Thyroid gland (tissue), 4 donors: ENCODE measurements around the gene ZFP36L1. TPM values are rescaled to one million over a fixed set of nuclear protein-coding genes. Genes with fewer than 3 reads are reported as not detected.

Source experiments
- DNase-seq, 2 donors: peaks; one replicate each; pipeline ENCODE4 v3.0.0-alpha.2; 2019
- H3K27ac ChIP-seq, 3 donors: fragments of 200-600 bp; sonication (generic); 1 replicate in 2 of 3; 2 replicates in 1 of 3; pipeline ENCODE4 v1.5.1; 2016 to 2019; ENCODE audit warnings: mild to moderate bottlenecking in 1 of 3, moderate library complexity in 1 of 3
- H3K27me3 ChIP-seq: fragments of 200-600 bp; sonication (generic); one replicate; pipeline ENCODE4 v1.5.1; 2019
- H3K36me3 ChIP-seq, 2 donors: fragments of 200-600 bp; sonication (generic); one replicate each; pipeline ENCODE4 v1.5.1; 2016 to 2019
- H3K4me1 ChIP-seq, 2 donors: fragments of 200-600 bp; sonication (generic); one replicate each; pipeline ENCODE4 v1.5.1; 2017 to 2019
- H3K4me3 ChIP-seq, 3 donors: fragments of 200-600 bp; sonication (generic); replicated peaks in 1 of 3; 1 replicate in 2 of 3; 2 replicates in 1 of 3; pipeline ENCODE4 v1.5.1; 2016; ENCODE audit warnings: mild to moderate bottlenecking in 1 of 3
- H3K9me3 ChIP-seq: fragments of 200-600 bp; sonication (generic); one replicate; pipeline ENCODE4 v1.5.1; 2017
- POLR2A ChIP-seq, 2 donors: fragments of 450-650 bp; IDR thresholded peaks; one replicate each; pipeline ENCODE4 v1.6.1; 2017; ENCODE audit warnings: antibody characterized with exemption in 2 of 2, mild to moderate bottlenecking in 2 of 2, moderate library complexity in 1 of 2
- WGBS, 2 donors: methylation state at CpG; one replicate each; pipeline ENCODE4 v1.1.5; 2017; 5-methylcytosine and 5-hydroxymethylcytosine counted together
- intact Hi-C: fragments of 100-400 bp; cut with DNase I; formaldehyde crosslinking; loops from one replicate; pipeline ENCODE4 v1.15.1; 2023
- total RNA-seq, 4 donors: library from RNA; depleted of rRNA; stranded (reverse); fragments of >200 nt; gene quantifications; one replicate each; pipeline ENCODE4 v1.2.3, GENCODE V29; 2016
- TF ChIP-seq, protein P1 (sequence below), 6 experiments: fragments of 200-600 bp in 3 of 6; fragments of 450-650 bp in 3 of 6; sonication (generic) in 3 of 6; IDR thresholded peaks; one replicate each; pipeline ENCODE4 v1.5.1; 2016 to 2019; ENCODE audit warnings: antibody characterized with exemption in 6 of 6, mild to moderate bottlenecking in 2 of 6, inconsistent platforms in 1 of 6, moderate library complexity in 1 of 6

ZFP36L1 gene
- total RNA-seq, 4 donors from 2014 or later = 96.9 to 274 (median 127) TPM

DNA sequence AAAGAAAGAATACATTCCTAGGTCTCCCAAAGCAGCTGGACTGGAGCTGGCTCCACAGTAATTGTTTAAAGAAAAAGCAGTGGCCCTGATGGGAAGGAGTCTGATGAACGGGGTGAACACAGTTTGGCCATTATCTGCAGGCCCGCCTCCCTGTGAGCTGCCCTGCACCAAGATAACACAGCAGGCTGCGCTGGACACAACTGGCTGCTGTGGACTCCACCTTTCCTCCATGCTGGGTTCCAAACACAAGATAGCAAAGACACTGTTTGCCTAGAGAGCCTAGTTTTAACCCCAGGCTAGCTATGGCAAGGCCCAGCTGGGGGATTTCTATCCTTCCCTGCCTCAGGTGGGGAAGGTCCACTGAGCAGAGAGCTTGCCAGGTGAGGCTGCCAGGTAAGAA lies 34.6 kb downstream of the ZFP36L1 start:
- intact Hi-C loops = no loop called here
- WGBS, 2 donors = 98 to 100% methylated on average over 3 of the region's 3 CpGs
- no peaks in the 10 kb centered on the region for H3K36me3 ChIP-seq
- no peak overlapping the region for H3K27ac ChIP-seq
- no peaks in the 10 kb centered on the region for H3K9me3 ChIP-seq
- H3K27me3 ChIP-seq = no peaks in the 10 kb centered on the region
- no peak for DNase-seq
- TF ChIP-seq, protein P1, sequence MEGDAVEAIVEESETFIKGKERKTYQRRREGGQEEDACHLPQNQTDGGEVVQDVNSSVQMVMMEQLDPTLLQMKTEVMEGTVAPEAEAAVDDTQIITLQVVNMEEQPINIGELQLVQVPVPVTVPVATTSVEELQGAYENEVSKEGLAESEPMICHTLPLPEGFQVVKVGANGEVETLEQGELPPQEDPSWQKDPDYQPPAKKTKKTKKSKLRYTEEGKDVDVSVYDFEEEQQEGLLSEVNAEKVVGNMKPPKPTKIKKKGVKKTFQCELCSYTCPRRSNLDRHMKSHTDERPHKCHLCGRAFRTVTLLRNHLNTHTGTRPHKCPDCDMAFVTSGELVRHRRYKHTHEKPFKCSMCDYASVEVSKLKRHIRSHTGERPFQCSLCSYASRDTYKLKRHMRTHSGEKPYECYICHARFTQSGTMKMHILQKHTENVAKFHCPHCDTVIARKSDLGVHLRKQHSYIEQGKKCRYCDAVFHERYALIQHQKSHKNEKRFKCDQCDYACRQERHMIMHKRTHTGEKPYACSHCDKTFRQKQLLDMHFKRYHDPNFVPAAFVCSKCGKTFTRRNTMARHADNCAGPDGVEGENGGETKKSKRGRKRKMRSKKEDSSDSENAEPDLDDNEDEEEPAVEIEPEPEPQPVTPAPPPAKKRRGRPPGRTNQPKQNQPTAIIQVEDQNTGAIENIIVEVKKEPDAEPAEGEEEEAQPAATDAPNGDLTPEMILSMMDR (IDR thresholded peaks at IDR 0.05) = no peak
- no peak for TF ChIP-seq POLR2A (IDR thresholded peaks at IDR 0.05)
- H3K4me3 ChIP-seq = no peak overlapping the region
- H3K4me1 ChIP-seq = peaks cover 4 to 18% of the 10 kb centered on the region in 2 donors

DNA sequence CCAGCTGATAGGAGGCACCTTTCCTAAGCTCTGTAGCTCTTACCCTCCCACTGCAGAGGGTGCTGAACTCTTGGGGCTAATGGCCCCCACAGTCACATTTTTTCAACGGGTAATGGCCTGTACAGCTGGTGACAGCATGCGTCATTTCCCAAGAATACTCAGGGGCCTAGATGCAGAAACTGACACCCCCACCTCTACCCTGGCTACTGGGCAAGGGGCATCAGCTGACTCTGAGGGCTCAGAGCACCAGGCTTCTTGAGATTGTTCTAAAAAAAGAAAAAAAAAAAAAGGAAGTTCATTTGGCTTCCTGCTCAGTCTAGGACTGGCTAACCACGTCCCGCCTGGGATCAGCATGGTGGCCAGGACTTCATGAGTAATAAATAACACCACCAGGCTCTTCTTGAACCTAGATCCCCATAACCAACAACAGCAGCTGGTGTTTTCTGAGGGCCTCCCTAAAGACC lies 35.2 kb downstream of the ZFP36L1 start:
- Histone ChIP-seq H3K27ac (no peak overlapping the region), H3K27me3 (no peaks in the 10 kb centered on the region), H3K4me3 (no peak overlapping the region), H3K36me3 (no peaks in the 10 kb centered on the region), H3K9me3 (no peaks in the 10 kb centered on the region), H3K4me1 (peaks cover 1 to 11% of the 10 kb centered on the region in 2 donors)
- WGBS, 2 donors = 55 to 62% methylated on average over 4 of the region's 4 CpGs
- TF ChIP-seq POLR2A (IDR thresholded peaks at IDR 0.05) = no peak
- TF ChIP-seq, protein P1 (IDR thresholded peaks at IDR 0.05) = no peak
- intact Hi-C loops = no loop called here
- DNase-seq = no peak

DNA sequence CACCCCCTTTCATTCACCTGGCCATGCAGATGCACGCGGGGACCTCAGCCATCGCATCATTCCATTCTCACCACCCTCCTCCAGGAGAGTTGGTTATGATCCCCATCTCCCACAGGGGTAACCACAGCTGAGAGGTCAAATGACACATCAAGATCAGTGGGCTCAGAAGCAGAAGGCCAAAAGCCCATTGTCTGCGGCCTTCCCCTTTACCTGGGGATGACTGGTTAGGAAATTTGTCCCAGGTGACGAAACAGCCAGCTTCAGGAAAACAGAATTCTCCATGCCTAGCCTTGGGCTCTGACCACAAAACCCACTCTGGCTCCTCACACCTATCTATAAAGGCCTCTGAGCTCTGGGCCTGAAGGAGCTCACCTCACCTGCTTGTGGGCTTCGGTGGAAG lies 36.1 kb downstream of the ZFP36L1 start:
- Histone ChIP-seq H3K4me1 (peaks cover 0 to 6% of the 10 kb centered on the region in 2 donors), H3K27ac (no peak overlapping the region), H3K4me3 (no peak overlapping the region), H3K36me3 (no peaks in the 10 kb centered on the region), H3K27me3 (no peaks in the 10 kb centered on the region), H3K9me3 (no peaks in the 10 kb centered on the region)
- DNase-seq = no peak
- WGBS, 2 donors = 95 to 97% methylated on average over 6 of the region's 6 CpGs
- intact Hi-C loops = no loop called here
- TF ChIP-seq POLR2A (IDR thresholded peaks at IDR 0.05) = no peak
- TF ChIP-seq, protein P1 (IDR thresholded peaks at IDR 0.05) = no peak

DNA sequence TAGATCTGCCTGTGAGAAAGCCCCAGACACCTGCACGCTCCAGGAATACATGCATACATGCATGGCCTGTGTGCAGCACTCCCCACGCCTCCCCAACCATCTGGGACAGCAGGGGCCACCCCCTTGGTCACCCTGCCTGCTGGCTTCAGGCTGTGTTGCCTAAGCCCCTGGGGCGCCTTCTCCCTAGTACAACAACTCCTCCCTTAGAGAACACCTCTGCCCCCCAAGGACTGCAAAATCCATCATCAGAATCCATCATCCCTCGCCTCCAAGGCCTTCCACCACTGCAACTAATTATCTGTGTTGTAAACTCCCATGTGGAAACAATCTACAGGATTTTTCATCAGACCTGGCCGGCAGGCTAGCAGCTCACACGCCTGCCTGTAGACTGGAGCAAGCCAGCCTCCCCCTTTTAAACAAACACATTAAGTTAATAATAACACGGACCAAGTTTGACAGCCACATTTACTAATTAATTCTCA lies 36.8 kb downstream of the ZFP36L1 start:
- no peak for TF ChIP-seq POLR2A (IDR thresholded peaks at IDR 0.05)
- TF ChIP-seq, protein P1 (IDR thresholded peaks at IDR 0.05) = no peak
- Histone ChIP-seq H3K27me3 (no peaks in the 10 kb centered on the region), H3K4me3 (no peak overlapping the region), H3K9me3 (no peaks in the 10 kb centered on the region), H3K4me1 (peaks cover 0 to 6% of the 10 kb centered on the region in 2 donors), H3K36me3 (no peaks in the 10 kb centered on the region), H3K27ac (no peak overlapping the region)
- 82 to 88% methylated on average over 6 to 7 of the region's 7 CpGs for WGBS, 2 donors
- DNase-seq = no peak
- intact Hi-C loops = no loop called here

DNA sequence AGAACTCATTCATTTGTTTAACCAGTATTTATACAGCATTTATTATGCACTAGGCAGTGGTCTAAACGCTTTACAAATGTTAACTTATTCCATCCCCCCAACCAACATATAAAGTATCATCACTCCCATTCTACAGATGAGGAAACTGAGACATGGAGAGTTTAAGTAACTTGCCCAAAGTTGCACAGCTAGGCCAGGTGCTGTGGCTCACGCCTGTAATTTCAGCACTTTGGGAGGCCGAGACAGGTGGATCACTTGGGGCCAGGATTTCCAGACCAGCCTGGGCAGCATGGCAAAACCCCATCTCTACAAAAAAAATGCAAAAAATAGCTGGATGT lies 37.9 kb downstream of the ZFP36L1 start:
- no peaks in the 10 kb centered on the region for H3K27me3 ChIP-seq
- H3K4me1 ChIP-seq = peaks cover 0 to 6% of the 10 kb centered on the region in 2 donors
- no peaks in the 10 kb centered on the region for H3K36me3 ChIP-seq
- DNase-seq = no peak
- H3K27ac ChIP-seq = no peak overlapping the region
- H3K9me3 ChIP-seq = no peaks in the 10 kb centered on the region
- intact Hi-C loops = no loop called here
- H3K4me3 ChIP-seq = no peak overlapping the region
- TF ChIP-seq, protein P1 (IDR thresholded peaks at IDR 0.05) = no peak
- TF ChIP-seq POLR2A (IDR thresholded peaks at IDR 0.05) = no peak
- 97 to 98% methylated on average over 3 of the region's 3 CpGs for WGBS, 2 donors
